Anterior cingulate cortex (tissue), 58 donors: Measurements from ENCODE around the gene MERTK.
"Not testable (repeated sequence)": the region's sequence is repeated elsewhere in the genome, so short reads cannot be mapped to it uniquely, and the experiment has no call there.

Source experiments
- DNase-seq, 58 donors: peaks; one replicate each; lab custom pipeline; 2025; lab: John Stamatoyannopoulos, UW

The MERTK gene

GRCh38 chr2:111897924-111898702 is at the start of gene MERTK:
Gene MERTK (plus strand): TSS chr2:111898607. CDS start chr2:111898736, 129 bp downstream.
- peak in 55 of 58 donors; percentile 25 to 89 (median 74) for DNase-seq

- DNase-seq, result peak in 10 of 58 donors; percentile 1 to 34 (median 4)
Observed at GRCh38 chr2:111850646-111851045, 47.8 kb upstream of the MERTK start.

- not testable (repeated sequence) for DNase-seq
Observed at GRCh38 chr2:111852544-111852943, 45.9 kb upstream of the MERTK start.

- not testable (repeated sequence) for DNase-seq
Observed at GRCh38 chr2:111860005-111860404, 38.4 kb upstream of the MERTK start.

- not testable (repeated sequence) for DNase-seq
Observed at GRCh38 chr2:111865124-111865523, 33.3 kb upstream of the MERTK start.

- DNase-seq, result not testable (repeated sequence)
Observed at GRCh38 chr2:111872806-111873205, 25.6 kb upstream of the MERTK start.

GRCh38 chr2:111883661-111884591 is 14.5 kb upstream of the MERTK start, which contains the start of gene ANAPC1:
Gene ANAPC1 (minus strand): TSS chr2:111884193. CDS start chr2:111880825, 3,368 bp downstream.
- DNase-seq, result peak in 57 of 58 donors; percentile 27 to 91 (median 76)

GRCh38 chr2:111884592-111884964 is 13.8 kb upstream of the MERTK start:
- DNase-seq, result no peak

GRCh38 chr2:111896024-111896423 is 2.4 kb upstream of the MERTK start:
- no peak for DNase-seq

GRCh38 chr2:111896576-111896975 is 1.8 kb upstream of the MERTK start:
- DNase-seq, result no peak

- DNase-seq, result no peak
Observed at GRCh38 chr2:111897630-111897923, 830 bp upstream of the MERTK start.

- peak in 6 of 58 donors; percentile 34 to 61 (median 54) for DNase-seq
Observed at GRCh38 chr2:111898703-111899514, 502 bp downstream of the MERTK start.

GRCh38 chr2:111900859-111901258 is 2.5 kb downstream of the MERTK start:
- DNase-seq, result peak in 18 of 58 donors; percentile 7 to 63 (median 20)

- DNase-seq, result no peak
Observed at GRCh38 chr2:111903516-111903915, 5.1 kb downstream of the MERTK start.

GRCh38 chr2:111903930-111904439 is 5.6 kb downstream of the MERTK start:
- peak in 1 of 58 donors; percentile 29 for DNase-seq

- DNase-seq, result peak in 3 of 58 donors; percentile 9 to 15 (median 13)
Observed at GRCh38 chr2:111904726-111905474, 6.5 kb downstream of the MERTK start.

GRCh38 chr2:111905475-111905869 is 7.1 kb downstream of the MERTK start:
- not testable (repeated sequence) for DNase-seq

GRCh38 chr2:111905990-111906735 is 7.8 kb downstream of the MERTK start:
- DNase-seq, result peak in 33 of 58 donors; percentile 6 to 86 (median 45)

GRCh38 chr2:111908578-111908977 is 10.2 kb downstream of the MERTK start:
- DNase-seq, result no peak
